Measurements from ENCODE around the gene TMEM223. TPM values are rescaled to one million over a fixed set of nuclear protein-coding genes. Genes with fewer than 3 reads are reported as not detected.
"Not testable (repeated sequence)": the region's sequence is repeated elsewhere in the genome, so short reads cannot be mapped to it uniquely, and the experiment has no call there.

Gene TMEM223
- total RNA-seq, result 10 to 100 TPM in 1 of 2 donors, 1 to 10 TPM in 1; 8.9 to 11.3 TPM

DNA sequence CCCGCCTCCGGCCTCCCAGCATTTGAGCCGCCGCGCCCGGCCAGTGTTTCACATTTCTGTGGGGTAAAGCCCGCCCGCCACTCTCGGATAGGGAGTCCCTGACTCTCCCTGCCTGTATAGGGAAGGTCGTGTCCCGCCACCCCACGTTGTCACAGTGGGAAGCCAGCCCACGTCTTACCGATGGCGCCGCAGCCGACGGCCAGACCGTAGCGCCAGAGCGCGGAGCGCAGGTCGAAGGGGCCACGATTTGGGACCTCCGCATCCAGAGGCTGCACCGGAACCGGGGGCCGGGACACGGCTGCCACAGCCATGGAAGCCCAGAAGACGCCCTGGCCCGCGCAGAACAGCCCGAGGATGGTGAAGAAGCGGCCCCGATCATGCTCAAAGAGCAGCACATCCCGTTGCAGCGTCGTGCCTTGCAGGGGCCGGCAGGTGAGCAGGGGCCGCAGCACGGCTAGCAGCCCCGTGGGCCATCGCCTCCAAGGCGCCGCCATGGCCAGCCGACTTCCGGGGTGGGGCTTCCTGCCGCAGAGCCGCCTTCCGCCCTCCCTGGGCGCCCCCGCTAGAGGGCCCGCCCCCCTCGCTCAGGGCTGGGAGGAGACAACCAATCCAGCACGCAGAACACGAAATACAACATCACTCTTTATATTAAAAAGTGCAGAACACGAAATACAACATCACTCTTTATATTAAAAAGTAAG, at the start of gene TMEM223:
TSS of gene TMEM223 (minus strand) at position 506 of the 701 bp plus-strand sequence. CDS start at position 494, 12 bp downstream.
- ATAC-seq (peak; percentile 74 to 80), DNase-seq (ENCODE audit: low spot score in 2 of 2) (peak; percentile 87 to 94)
- peak within 1 kb of the TSS; percentile 90 to 98 for H3K27ac Mint-ChIP-seq
- no peaks in the 10 kb centered on the region for H3K9me3 Mint-ChIP-seq
- H3K36me3 Mint-ChIP-seq, result peaks cover 43 to 46% of the 10 kb centered on the region in 2 donors

- H3K36me3 Mint-ChIP-seq, result peaks cover 18 to 19% of the 10 kb centered on the region in 2 donors
- not testable (repeated sequence) for H3K27ac Mint-ChIP-seq, H3K9me3 Mint-ChIP-seq
- DNase-seq (ENCODE audit: low spot score in 2 of 2), result peak; percentile 75 to 92
- peak; percentile 39 to 40 for ATAC-seq
Measured at GRCh38 chr11:62840721-62841360, 49.0 kb upstream of the TMEM223 start.

GRCh38 chr11:62839050-62839945, 47.5 kb upstream of the TMEM223 start, which contains the start of gene WDR74:
WDR74 (minus strand) TSS chr11:62839590; CDS start chr11:62839570, 20 bp downstream.
- Mint-ChIP-seq H3K27ac (peak within 1 kb of the TSS in 1 of 2 donors; percentile 87), H3K9me3 (no peaks in the 10 kb centered on the region), H3K36me3 (peaks cover 18 to 19% of the 10 kb centered on the region in 2 donors)
- peak; percentile 81 to 90 for DNase-seq (ENCODE audit: low spot score in 2 of 2)
- peak; percentile 45 to 50 for ATAC-seq

GRCh38 chr11:62835336-62835735, 43.5 kb upstream of the TMEM223 start:
- H3K36me3 Mint-ChIP-seq, result peaks cover 22 to 31% of the 10 kb centered on the region in 2 donors
- no peaks in the 10 kb centered on the region for H3K9me3 Mint-ChIP-seq
- H3K27ac Mint-ChIP-seq, result no peak overlapping the region
- ATAC-seq, result no peak
- no peak for DNase-seq (ENCODE audit: low spot score in 2 of 2)

GRCh38 chr11:62832336-62833234, 40.8 kb upstream of the TMEM223 start, which contains the start of gene TEX54:
TEX54 (minus strand) TSS chr11:62832841.
- DNase-seq (ENCODE audit: low spot score in 2 of 2) (peak in 1 of 2 donors; percentile 20), ATAC-seq (peak; percentile 0 to 1)
- peak within 1 kb of the TSS; percentile 95 to 100 for H3K27ac Mint-ChIP-seq
- no peaks in the 10 kb centered on the region for H3K9me3 Mint-ChIP-seq
- peaks cover 8 to 15% of the 10 kb centered on the region in 2 donors for H3K36me3 Mint-ChIP-seq

DNA sequence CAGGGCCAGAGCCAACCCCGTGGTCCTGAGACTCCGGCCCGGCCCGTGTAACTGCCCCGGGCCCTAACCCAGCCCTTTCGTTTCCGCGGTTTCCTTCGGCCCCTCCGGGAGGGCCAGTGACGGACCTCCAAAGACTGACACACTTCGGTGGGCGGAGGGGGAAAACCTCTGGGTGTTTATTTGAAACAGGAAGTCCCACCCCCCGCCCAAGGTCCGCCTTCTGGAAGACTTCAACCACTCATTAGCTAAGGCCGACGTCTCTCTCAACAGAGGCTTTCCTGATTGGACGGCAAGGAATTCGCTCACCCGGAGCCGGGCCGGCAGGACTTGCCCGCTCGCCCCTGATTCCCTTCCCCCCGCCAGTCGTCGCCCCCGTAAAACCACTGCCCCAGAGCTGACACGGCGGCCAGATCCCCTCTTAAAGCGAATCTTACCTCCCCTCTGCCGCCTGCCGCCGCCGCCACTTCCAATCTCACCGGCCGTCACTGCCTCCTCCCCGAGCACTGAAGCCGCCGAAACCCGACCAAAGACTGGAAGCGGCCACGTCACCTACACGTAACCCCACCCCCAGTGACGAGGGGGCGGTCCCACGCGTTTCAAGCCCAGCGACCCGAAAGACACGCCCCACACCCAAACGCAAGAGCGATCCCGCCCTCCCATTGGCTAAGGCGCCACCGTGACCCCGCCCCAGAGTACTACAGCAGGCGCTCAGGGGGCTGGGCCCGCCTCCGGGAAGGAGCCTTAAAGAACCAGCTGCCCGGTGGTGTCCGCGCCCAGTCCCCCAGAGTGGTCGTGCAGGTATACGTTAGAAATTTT, 39.9 kb upstream of the TMEM223 start, which contains the start of gene STX5:
TSS of gene STX5 (minus strand) at position 532 of the 816 bp plus-strand sequence. CDS start 808 bp downstream, outside the sequence.
- Mint-ChIP-seq H3K27ac (peak within 1 kb of the TSS; percentile 95 to 100), H3K36me3 (peaks cover 4 to 11% of the 10 kb centered on the region in 2 donors), H3K9me3 (no peaks in the 10 kb centered on the region)
- DNase-seq (ENCODE audit: low spot score in 2 of 2) (peak; percentile 99), ATAC-seq (peak; percentile 91 to 92)

- Mint-ChIP-seq H3K9me3 (no peaks in the 10 kb centered on the region), H3K36me3 (peaks cover 4 to 11% of the 10 kb centered on the region in 2 donors), H3K27ac (peak overlapping the region; percentile 95 to 100)
- ATAC-seq, result no peak
- DNase-seq (ENCODE audit: low spot score in 2 of 2), result no peak
Measured at GRCh38 chr11:62830904-62831519, 39.2 kb upstream of the TMEM223 start.

DNA sequence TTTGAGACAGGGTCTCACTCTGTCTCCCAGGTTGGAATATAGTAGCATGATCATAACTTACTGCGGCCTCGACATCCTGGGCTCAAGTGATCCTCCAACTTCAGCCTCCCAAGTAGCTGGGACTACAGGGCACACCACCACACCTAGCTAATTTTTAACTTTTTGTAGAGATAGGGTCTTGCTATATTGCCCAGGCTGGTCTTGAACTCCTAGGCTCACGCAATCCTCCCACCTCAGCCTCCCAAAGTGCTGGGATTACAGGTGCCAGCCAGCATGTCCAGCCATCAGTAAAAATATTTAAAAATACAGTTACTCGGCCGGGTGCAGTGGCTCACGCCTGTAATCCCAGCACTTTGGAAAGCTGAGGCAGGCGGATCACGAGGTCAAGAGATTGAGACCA, 36.3 kb upstream of the TMEM223 start:
- H3K27ac Mint-ChIP-seq, H3K9me3 Mint-ChIP-seq: not testable (repeated sequence)

GRCh38 chr11:62823677-62824076, 31.9 kb upstream of the TMEM223 start:
- H3K27ac Mint-ChIP-seq, result peak overlapping the region; percentile 24 to 88
- DNase-seq (ENCODE audit: low spot score in 2 of 2) (no peak), ATAC-seq (no peak)
- peaks cover 5 to 8% of the 10 kb centered on the region in 2 donors for H3K36me3 Mint-ChIP-seq
- H3K9me3 Mint-ChIP-seq, result no peaks in the 10 kb centered on the region

More for the DNA sequence above, 36.3 kb upstream of the TMEM223 start:
- H3K36me3 Mint-ChIP-seq, result peaks cover 5 to 13% of the 10 kb centered on the region in 2 donors
- not testable (repeated sequence) for ATAC-seq; DNase-seq (ENCODE audit: low spot score in 2 of 2)

DNA sequence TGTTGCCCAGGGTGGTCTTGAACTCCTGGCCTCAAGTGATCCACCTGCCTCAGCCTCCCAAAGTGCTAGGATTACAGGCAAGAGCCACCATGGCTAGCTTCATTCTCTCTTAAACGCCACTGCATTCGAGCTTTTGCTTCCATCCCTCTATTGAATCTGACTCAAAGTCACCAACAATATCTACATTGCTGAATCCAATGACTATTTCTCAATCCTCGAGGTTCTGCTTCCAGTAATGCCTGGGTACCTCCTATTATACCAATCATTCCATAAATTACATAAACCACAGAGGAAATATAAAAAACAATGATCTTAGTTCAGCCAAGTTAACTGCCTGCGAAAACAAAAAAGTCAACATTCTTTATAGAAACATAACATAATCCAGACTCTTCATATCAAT, 25.3 kb upstream of the TMEM223 start:
- Mint-ChIP-seq H3K36me3 (no peaks in the 10 kb centered on the region), H3K9me3 (no peaks in the 10 kb centered on the region), H3K27ac (peak overlapping the region in 1 of 2 donors; percentile 52)
- DNase-seq (ENCODE audit: low spot score in 2 of 2) (no peak), ATAC-seq (no peak)

DNA sequence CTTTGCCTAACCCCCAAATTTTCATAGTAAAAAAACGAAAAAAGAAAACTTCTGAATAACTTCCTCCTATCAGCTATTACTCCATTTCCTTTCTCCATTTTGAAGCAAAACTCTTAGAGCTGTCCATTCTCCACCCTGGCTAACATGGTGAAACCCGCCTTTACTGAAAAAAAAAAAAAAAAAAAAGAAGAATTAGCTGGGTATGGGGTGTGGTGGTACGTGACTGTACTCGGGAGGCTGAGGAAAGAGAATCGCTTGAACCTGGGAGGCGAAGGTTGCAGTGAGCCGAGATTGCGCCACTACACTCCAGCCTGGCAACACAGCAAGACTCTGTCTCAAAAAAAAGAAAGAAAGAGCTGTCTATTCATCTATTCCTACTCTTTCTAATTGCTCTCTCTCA, 24.8 kb upstream of the TMEM223 start:
- no peak overlapping the region for H3K27ac Mint-ChIP-seq
- H3K36me3 Mint-ChIP-seq, result no peaks in the 10 kb centered on the region
- ATAC-seq, result no peak
- H3K9me3 Mint-ChIP-seq, result no peaks in the 10 kb centered on the region
- DNase-seq (ENCODE audit: low spot score in 2 of 2), result no peak

GRCh38 chr11:62811659-62812058, 19.9 kb upstream of the TMEM223 start:
- no peak for ATAC-seq
- Mint-ChIP-seq H3K36me3 (no peaks in the 10 kb centered on the region), H3K27ac (no peak overlapping the region), H3K9me3 (no peaks in the 10 kb centered on the region)
- no peak for DNase-seq (ENCODE audit: low spot score in 2 of 2)

DNA sequence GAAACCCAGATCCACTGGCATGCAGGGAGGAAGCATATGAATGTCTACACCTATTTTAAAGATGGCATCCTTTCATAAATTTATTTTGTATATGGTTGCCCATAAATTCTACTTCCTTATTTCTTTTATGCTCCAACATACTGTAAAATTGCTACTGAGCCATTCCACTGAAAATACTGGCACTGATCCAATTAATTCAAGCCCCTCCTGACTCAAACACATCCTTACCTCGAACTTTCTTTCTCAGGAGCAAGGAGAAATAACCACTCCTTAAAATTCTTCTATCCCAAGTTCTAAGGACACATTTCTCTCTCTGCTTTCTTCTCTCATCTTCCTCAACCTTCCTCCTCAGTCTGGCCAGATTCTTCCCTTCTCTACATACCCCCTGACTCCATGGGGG, 18.9 kb upstream of the TMEM223 start:
- DNase-seq (ENCODE audit: low spot score in 2 of 2), result no peak
- Mint-ChIP-seq H3K36me3 (no peaks in the 10 kb centered on the region), H3K27ac (no peak overlapping the region), H3K9me3 (no peaks in the 10 kb centered on the region)
- ATAC-seq, result no peak

- Mint-ChIP-seq H3K27ac (peak overlapping the region in 1 of 2 donors; percentile 98), H3K9me3 (no peaks in the 10 kb centered on the region), H3K36me3 (peaks cover 24 to 30% of the 10 kb centered on the region in 2 donors)
- no peak for DNase-seq (ENCODE audit: low spot score in 2 of 2)
- no peak for ATAC-seq
Measured at GRCh38 chr11:62806611-62807121, 14.9 kb upstream of the TMEM223 start.

Measured in activated naive CD4-positive, alpha-beta T cell treated with anti-CD3 and anti-CD28 coated beads, Interleukin-2, amount 50 U/mL, for 72 hours (primary cell).